ENCODE measurements around the gene CNTN5.

Gene CNTN5

GRCh38 chr11:99234534-99234933 lies 213.8 kb downstream of the CNTN5 start:
- Mint-ChIP-seq H3K4me3 (no peak overlapping the region), H3K36me3 (ENCODE audit: low read depth) (no peaks in the 10 kb centered on the region), H3K27ac (no peak overlapping the region), H3K27me3 (ENCODE audit: low read depth) (no peaks in the 10 kb centered on the region), H3K9me3 (peaks cover 9% of the 10 kb centered on the region), H3K4me1 (no peaks in the 10 kb centered on the region)
- no peak for TF ChIP-seq CTCF (IDR thresholded peaks at IDR 0.05; ENCODE audit: unreplicated experiment in 3 of 3)

- TF ChIP-seq CTCF (IDR thresholded peaks at IDR 0.05; ENCODE audit: unreplicated experiment in 3 of 3), result no peak
- no peaks in the 10 kb centered on the region for H3K4me1 Mint-ChIP-seq
- no peak overlapping the region for H3K4me3 Mint-ChIP-seq
- no peaks in the 10 kb centered on the region for H3K9me3 Mint-ChIP-seq
- H3K27me3 Mint-ChIP-seq (ENCODE audit: low read depth), result no peaks in the 10 kb centered on the region
- H3K36me3 Mint-ChIP-seq (ENCODE audit: low read depth), result no peaks in the 10 kb centered on the region
- H3K27ac Mint-ChIP-seq, result no peak overlapping the region
Measured at GRCh38 chr11:99238401-99238800, 217.7 kb downstream of the CNTN5 start.

GRCh38 chr11:99240192-99241030 lies 219.7 kb downstream of the CNTN5 start:
- Mint-ChIP-seq H3K36me3 (ENCODE audit: low read depth) (no peaks in the 10 kb centered on the region), H3K27ac (no peak overlapping the region), H3K4me1 (no peaks in the 10 kb centered on the region), H3K9me3 (no peaks in the 10 kb centered on the region), H3K4me3 (no peak overlapping the region), H3K27me3 (ENCODE audit: low read depth) (no peaks in the 10 kb centered on the region)
- no peak for TF ChIP-seq CTCF (IDR thresholded peaks at IDR 0.05; ENCODE audit: unreplicated experiment in 3 of 3)

GRCh38 chr11:99241066-99241465 lies 220.3 kb downstream of the CNTN5 start:
- Mint-ChIP-seq H3K9me3 (no peaks in the 10 kb centered on the region), H3K4me1 (no peaks in the 10 kb centered on the region), H3K36me3 (ENCODE audit: low read depth) (no peaks in the 10 kb centered on the region), H3K4me3 (no peak overlapping the region), H3K27ac (no peak overlapping the region), H3K27me3 (ENCODE audit: low read depth) (no peaks in the 10 kb centered on the region)
- TF ChIP-seq CTCF (IDR thresholded peaks at IDR 0.05; ENCODE audit: unreplicated experiment in 3 of 3), result no peak

GRCh38 chr11:99244613-99245012 lies 223.9 kb downstream of the CNTN5 start:
- no peaks in the 10 kb centered on the region for H3K36me3 Mint-ChIP-seq (ENCODE audit: low read depth)
- H3K27ac Mint-ChIP-seq, result no peak overlapping the region
- H3K4me1 Mint-ChIP-seq, result no peaks in the 10 kb centered on the region
- no peak for TF ChIP-seq CTCF (IDR thresholded peaks at IDR 0.05; ENCODE audit: unreplicated experiment in 3 of 3)
- no peaks in the 10 kb centered on the region for H3K27me3 Mint-ChIP-seq (ENCODE audit: low read depth)
- no peak overlapping the region for H3K4me3 Mint-ChIP-seq
- no peaks in the 10 kb centered on the region for H3K9me3 Mint-ChIP-seq

- no peaks in the 10 kb centered on the region for H3K36me3 Mint-ChIP-seq (ENCODE audit: low read depth)
- no peaks in the 10 kb centered on the region for H3K4me1 Mint-ChIP-seq
- no peak overlapping the region for H3K4me3 Mint-ChIP-seq
- H3K27me3 Mint-ChIP-seq (ENCODE audit: low read depth), result no peaks in the 10 kb centered on the region
- no peak for TF ChIP-seq CTCF (IDR thresholded peaks at IDR 0.05; ENCODE audit: unreplicated experiment in 3 of 3)
- no peak overlapping the region for H3K27ac Mint-ChIP-seq
- no peaks in the 10 kb centered on the region for H3K9me3 Mint-ChIP-seq
Measured at GRCh38 chr11:99246199-99246598, 225.4 kb downstream of the CNTN5 start.
